CD4-positive, alpha-beta T cell treated with Interleukin-4 for 1 hour (primary cell): ENCODE results near the gene KRTAP5-10.
"Not testable (repeated sequence)": the region's sequence is repeated elsewhere in the genome, so short reads cannot be mapped to it uniquely, and the experiment has no call there.

Experiments
- DNase-seq, 2 donors: peaks; one replicate each; pipeline ENCODE4 v3.0.0-alpha.2; 2020 to 2022

Gene KRTAP5-10

GRCh38 chr11:71613931-71614330 lies 48.6 kb downstream of the KRTAP5-10 start:
- DNase-seq: not testable (repeated sequence)

DNA sequence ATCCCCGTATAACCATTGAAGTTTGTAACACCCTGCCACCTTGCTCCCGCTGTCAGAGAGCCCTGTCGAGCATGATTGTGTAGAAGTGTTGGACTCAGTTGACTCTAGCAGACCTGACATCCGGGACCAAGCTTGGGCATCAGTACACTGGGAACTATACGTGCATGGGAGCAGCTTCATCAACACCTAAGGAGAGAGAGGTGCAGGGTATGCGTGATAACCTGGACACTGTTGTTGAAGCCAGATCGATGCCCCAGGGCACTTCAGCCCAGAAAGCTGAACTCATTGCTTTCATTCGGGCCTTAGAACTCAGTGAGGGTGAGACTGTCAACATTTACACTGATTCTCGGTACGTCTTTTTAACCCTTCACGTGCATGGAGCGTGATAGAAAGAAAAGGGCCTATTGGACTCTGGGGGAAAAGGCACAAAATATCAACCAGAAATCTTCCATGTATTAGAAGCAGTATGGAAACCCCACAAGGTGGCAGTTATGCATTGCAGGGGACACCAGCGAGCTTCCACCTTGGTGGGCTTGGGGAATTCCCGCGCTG lies 49.1 kb downstream of the KRTAP5-10 start:
- not testable (repeated sequence) for DNase-seq

- DNase-seq: not testable (repeated sequence)
These were observed 49.6 kb downstream of the KRTAP5-10 start for GRCh38 chr11:71615003-71615402.
